ENCODE measurements around the gene SH3D19.

Gene SH3D19

GRCh38 chr4:151184523-151185458, 140.6 kb downstream of the SH3D19 start:
- H3K79me2 ChIP-seq (ENCODE audit: insufficient read depth, low read depth), result no peaks in the 10 kb centered on the region
- H3K36me3 ChIP-seq (ENCODE audit: insufficient read depth), result no peaks in the 10 kb centered on the region
- no peak overlapping the region for H3K4me3 ChIP-seq (IDR thresholded peaks at IDR 0.05; ENCODE audit: insufficient read depth, low read depth, low read length)
- H3K27ac ChIP-seq, result no peak overlapping the region
- H3K27me3 ChIP-seq (ENCODE audit: insufficient read depth, low read depth), result no peaks in the 10 kb centered on the region
- TF ChIP-seq CTCF (conservative IDR thresholded peaks at IDR 0.05; ENCODE audit: low read depth, low read length), result no peak
- no peaks in the 10 kb centered on the region for H3K4me1 ChIP-seq (ENCODE audit: low read depth, poor library complexity, severe bottlenecking)
- no peak overlapping the region for H3K9ac ChIP-seq
- H3K4me2 ChIP-seq, result no peak overlapping the region
- no peaks in the 10 kb centered on the region for H4K20me1 ChIP-seq (ENCODE audit: insufficient read depth)
- H2AFZ ChIP-seq (ENCODE audit: low read depth), result no peak overlapping the region

GRCh38 chr4:151182455-151182996, 142.9 kb downstream of the SH3D19 start:
- H3K27ac ChIP-seq, result no peak overlapping the region
- no peak overlapping the region for H3K4me2 ChIP-seq
- no peak for TF ChIP-seq CTCF (conservative IDR thresholded peaks at IDR 0.05; ENCODE audit: low read depth, low read length)
- no peaks in the 10 kb centered on the region for H3K36me3 ChIP-seq (ENCODE audit: insufficient read depth)
- H3K4me3 ChIP-seq (IDR thresholded peaks at IDR 0.05; ENCODE audit: insufficient read depth, low read depth, low read length), result no peak overlapping the region
- no peaks in the 10 kb centered on the region for H3K27me3 ChIP-seq (ENCODE audit: insufficient read depth, low read depth)
- H3K9ac ChIP-seq, result no peak overlapping the region
- H3K79me2 ChIP-seq (ENCODE audit: insufficient read depth, low read depth), result no peaks in the 10 kb centered on the region
- H4K20me1 ChIP-seq (ENCODE audit: insufficient read depth), result no peaks in the 10 kb centered on the region
- H3K4me1 ChIP-seq (ENCODE audit: low read depth, poor library complexity, severe bottlenecking), result no peaks in the 10 kb centered on the region
- no peak overlapping the region for H2AFZ ChIP-seq (ENCODE audit: low read depth)

GRCh38 chr4:151176685-151177084, 148.7 kb downstream of the SH3D19 start:
- no peak overlapping the region for H3K9ac ChIP-seq
- H3K4me3 ChIP-seq (IDR thresholded peaks at IDR 0.05; ENCODE audit: insufficient read depth, low read depth, low read length), result no peak overlapping the region
- no peak overlapping the region for H3K27ac ChIP-seq
- no peak overlapping the region for H2AFZ ChIP-seq (ENCODE audit: low read depth)
- no peaks in the 10 kb centered on the region for H3K27me3 ChIP-seq (ENCODE audit: insufficient read depth, low read depth)
- no peak for TF ChIP-seq CTCF (conservative IDR thresholded peaks at IDR 0.05; ENCODE audit: low read depth, low read length)
- no peaks in the 10 kb centered on the region for H3K4me1 ChIP-seq (ENCODE audit: low read depth, poor library complexity, severe bottlenecking)
- H4K20me1 ChIP-seq (ENCODE audit: insufficient read depth), result no peaks in the 10 kb centered on the region
- no peak overlapping the region for H3K4me2 ChIP-seq
- no peaks in the 10 kb centered on the region for H3K79me2 ChIP-seq (ENCODE audit: insufficient read depth, low read depth)
- H3K36me3 ChIP-seq (ENCODE audit: insufficient read depth), result no peaks in the 10 kb centered on the region

- no peak overlapping the region for H2AFZ ChIP-seq (ENCODE audit: low read depth)
- no peak overlapping the region for H3K4me3 ChIP-seq (IDR thresholded peaks at IDR 0.05; ENCODE audit: insufficient read depth, low read depth, low read length)
- no peaks in the 10 kb centered on the region for H3K27me3 ChIP-seq (ENCODE audit: insufficient read depth, low read depth)
- no peak overlapping the region for H3K4me2 ChIP-seq
- H4K20me1 ChIP-seq (ENCODE audit: insufficient read depth), result no peaks in the 10 kb centered on the region
- H3K36me3 ChIP-seq (ENCODE audit: insufficient read depth), result no peaks in the 10 kb centered on the region
- H3K9ac ChIP-seq, result no peak overlapping the region
- H3K4me1 ChIP-seq (ENCODE audit: low read depth, poor library complexity, severe bottlenecking), result no peaks in the 10 kb centered on the region
- no peaks in the 10 kb centered on the region for H3K79me2 ChIP-seq (ENCODE audit: insufficient read depth, low read depth)
- TF ChIP-seq CTCF (conservative IDR thresholded peaks at IDR 0.05; ENCODE audit: low read depth, low read length), result no peak
- no peak overlapping the region for H3K27ac ChIP-seq
Observed at GRCh38 chr4:151175754-151176631, 149.4 kb downstream of the SH3D19 start.

All from KMS-11 (cell line).